ENCODE measurements around the gene ARPC4.

- TF ChIP-seq, protein P1, sequence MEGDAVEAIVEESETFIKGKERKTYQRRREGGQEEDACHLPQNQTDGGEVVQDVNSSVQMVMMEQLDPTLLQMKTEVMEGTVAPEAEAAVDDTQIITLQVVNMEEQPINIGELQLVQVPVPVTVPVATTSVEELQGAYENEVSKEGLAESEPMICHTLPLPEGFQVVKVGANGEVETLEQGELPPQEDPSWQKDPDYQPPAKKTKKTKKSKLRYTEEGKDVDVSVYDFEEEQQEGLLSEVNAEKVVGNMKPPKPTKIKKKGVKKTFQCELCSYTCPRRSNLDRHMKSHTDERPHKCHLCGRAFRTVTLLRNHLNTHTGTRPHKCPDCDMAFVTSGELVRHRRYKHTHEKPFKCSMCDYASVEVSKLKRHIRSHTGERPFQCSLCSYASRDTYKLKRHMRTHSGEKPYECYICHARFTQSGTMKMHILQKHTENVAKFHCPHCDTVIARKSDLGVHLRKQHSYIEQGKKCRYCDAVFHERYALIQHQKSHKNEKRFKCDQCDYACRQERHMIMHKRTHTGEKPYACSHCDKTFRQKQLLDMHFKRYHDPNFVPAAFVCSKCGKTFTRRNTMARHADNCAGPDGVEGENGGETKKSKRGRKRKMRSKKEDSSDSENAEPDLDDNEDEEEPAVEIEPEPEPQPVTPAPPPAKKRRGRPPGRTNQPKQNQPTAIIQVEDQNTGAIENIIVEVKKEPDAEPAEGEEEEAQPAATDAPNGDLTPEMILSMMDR (IDR thresholded peaks at IDR 0.05; ENCODE audit: low read depth, low read length), result no peak
- TF ChIP-seq POLR2A (IDR thresholded peaks at IDR 0.05; ENCODE audit: extremely low read depth, insufficient read length) (no peak), MYC (IDR thresholded peaks at IDR 0.05; ENCODE audit: low read depth, low read length) (no peak)
- TF ChIP-seq, protein P2, sequence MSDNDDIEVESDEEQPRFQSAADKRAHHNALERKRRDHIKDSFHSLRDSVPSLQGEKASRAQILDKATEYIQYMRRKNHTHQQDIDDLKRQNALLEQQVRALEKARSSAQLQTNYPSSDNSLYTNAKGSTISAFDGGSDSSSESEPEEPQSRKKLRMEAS (IDR thresholded peaks at IDR 0.05; ENCODE audit: low read depth, low read length), result no peak
These were observed 30.0 kb upstream of the ARPC4 start for GRCh38 chr3:9762871-9763270.
